Endothelial cell of hepatic sinusoid (primary cell): ENCODE data around the gene OLR1.

Experiments used
- in situ Hi-C: cut with HindIII; loops from 2 replicates; pipeline ENCODE4 v1.10.0; 2017; ENCODE audit warnings: low sequenced_read_pairs

OLR1 gene

GRCh38 chr12:10110256-10110844, 61.6 kb downstream of the OLR1 start:
- in situ Hi-C loops: no loop called here
